GM21423 (cell line): Measurements from ENCODE around the gene MICAL2.

ENCODE experiments used
- ATAC-seq: cut with Tn5 transposase; IDR thresholded peaks from one replicate; pipeline ENCODE4 v1.9.1; 2021; ENCODE audit warnings: mild to moderate bottlenecking, moderate library complexity; ENCODE audit not compliant: unreplicated experiment

MICAL2 gene

DNA sequence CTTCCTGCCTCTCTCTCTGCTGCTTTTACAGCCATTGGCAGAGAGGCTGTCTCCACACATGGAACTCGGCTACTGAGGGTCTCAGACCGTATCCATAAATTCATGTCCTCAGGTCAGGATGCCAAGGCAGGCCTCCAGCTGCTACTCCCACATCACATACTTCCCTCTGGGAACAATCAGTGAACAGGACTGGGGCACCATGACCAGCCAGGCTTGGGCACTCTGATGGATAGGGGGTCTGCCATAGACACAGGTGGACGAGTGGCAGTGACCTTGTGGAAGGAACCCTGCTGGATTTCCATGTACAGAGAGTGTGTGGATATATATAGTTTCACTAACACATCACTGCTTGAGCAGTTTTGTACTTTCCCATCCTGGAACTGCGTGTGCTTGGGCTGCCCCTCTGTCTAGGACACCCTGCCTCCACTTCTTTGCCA is 169.3 kb downstream of the MICAL2 start:
- no peak for ATAC-seq

DNA sequence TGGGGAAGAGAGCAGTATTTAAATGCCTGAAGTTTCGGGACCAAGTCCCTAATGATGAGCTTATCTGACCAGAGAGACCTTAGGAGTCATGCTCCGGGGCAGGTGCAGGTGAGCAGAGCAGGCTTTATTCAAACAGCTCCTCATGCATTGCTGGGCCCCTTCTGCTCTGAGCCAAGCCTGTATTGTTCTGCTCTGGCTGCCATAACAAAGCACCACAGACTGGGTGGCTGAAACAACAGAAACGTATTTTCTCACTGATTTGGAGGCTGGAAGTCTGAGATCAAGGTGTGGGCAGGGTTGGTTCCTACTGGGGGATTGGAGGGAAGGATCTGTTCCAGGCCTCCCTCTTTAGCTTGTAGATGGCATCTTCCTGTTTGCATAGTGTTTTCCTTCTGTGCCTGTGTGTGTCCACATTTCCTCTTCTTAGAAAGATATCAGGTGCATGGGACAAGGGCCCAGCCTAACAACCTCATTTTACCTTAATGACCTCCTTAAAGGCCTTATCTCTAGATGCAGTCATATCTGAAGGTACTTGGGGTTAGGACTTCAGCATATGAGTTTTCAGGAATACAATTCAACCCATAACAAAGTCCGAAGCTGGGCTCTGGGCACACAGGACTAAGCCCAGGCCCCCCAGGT is 169.9 kb downstream of the MICAL2 start:
- no peak for ATAC-seq

DNA sequence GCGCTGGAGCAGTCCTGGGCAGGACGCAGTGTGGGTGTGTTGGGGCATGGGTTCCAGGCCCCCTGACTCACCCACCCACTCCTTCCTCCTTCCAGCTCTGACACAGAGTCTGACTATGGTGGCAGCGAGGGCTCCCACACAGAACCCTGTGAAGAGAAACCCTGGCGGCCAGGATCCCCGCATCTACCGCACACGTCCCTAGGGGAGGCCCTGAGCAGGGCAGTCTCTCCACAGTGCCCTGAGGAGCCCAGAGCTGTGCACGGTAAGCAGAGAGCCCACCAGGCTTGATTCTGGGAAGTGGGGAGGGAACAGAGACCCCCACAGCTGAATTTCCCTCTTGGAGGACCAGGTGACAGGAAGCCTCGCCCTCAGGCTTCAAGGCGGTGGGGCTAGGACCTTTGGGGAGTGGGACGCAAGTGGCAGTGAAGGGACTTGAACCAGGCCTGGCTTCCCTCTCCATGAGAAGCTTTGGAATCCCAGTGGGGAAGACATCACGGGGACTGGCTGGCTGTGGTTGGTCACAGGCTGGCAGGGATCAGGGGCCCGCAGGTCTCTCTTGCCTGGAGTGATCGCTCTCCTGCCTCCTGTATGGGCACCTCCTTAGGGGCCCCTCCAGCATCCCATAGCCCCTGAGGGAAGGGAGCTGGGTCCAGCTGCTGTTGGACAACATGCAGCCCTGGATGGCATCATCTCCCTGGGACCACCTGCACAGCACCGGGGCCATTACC is 170.6 kb downstream of the MICAL2 start:
- no peak for ATAC-seq

DNA sequence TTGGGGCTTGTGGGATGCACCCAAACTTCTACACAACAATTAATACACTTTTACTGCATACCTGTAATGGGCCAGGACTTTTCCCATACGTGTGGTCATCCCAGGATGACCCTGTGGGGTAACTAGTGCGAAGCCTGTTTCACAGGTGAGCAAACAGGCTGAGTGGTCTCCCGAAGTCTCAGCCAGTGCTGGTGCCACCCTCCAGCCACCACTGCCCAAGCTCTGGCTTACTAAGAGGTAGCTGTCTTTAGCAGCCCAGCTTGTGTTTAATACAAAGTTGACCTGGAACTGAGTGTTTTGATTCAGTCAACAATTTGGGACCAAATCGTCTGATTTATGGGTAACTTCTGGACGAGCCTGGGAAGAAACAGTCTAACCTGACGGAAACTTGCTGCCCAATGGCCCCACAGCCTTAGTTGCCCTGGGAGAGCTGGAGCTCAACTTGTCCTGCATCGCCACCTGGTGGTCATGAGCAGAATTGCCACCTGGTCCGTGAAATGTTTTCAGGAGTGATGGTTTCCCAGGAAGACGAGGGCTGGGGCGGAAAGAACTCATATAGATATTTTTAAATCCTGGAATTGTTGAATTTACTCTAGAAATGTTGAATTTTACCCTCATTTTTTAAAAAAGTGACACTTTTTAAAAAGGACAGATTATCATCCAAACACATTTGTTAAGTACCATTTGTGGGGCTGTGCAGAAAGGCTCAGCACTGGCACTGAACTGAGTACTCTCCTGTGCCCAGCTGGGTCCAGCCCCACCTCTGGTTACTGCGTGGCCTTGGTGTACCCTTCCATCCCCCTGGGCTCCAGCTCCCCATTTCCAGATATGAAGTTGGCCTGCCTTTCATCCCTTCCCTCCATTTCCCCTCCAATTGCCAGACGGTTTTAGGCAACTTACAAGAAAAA is 171.4 kb downstream of the MICAL2 start:
- ATAC-seq, result no peak

DNA sequence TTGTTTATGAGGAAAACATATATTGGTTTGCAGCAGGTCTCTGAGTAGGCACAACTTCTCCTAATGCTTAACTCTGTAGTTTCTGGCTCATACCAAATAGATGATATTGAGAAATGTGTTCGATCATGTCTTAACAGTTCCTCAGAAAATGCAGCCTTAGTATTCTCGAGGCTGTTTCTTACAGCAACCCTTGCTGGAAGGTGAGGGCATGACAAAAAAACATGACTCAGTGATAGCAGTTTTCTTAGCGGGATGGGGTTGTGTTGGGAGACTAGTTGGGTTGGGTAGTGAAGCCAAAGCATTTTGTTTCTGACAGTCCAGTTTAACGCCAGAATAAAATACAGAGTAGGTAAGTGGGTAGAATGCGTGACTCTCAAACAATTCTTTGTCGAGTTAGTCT is 172.3 kb downstream of the MICAL2 start:
- ATAC-seq, result no peak

DNA sequence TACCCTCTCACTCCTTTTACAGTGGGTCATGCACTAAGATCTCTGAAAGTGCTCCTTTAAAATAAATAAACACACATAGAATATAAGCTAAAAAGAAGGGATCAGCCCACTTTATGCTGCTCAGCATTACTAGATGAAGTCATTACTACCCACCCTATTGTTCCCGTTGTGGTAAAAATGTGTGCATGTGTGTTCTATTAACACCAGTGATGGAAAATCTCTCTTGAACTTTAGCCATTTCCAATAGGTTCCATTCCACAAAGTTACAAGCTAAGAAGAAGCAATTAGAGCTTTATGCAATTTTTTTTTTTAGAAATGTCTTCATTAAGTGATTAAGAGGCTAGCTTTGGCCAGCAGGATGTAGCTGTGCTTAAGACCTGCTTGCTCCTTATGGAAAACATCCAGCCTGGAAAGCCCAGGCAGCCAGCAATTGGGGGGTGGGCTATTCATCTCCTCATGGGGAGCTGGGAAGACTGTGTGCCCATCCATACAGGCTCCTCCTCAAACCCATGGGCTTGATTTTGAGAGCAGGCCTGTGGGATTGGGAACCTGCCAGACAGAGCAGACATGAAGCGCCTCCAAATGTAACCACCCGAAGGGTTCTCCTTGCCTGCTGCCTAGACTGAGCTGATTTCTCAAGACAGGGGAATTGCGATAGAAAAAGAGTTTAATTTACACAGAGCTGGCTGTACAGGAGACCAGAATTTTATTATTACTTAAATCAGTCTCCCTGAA is 174.1 kb downstream of the MICAL2 start:
- no peak for ATAC-seq

DNA sequence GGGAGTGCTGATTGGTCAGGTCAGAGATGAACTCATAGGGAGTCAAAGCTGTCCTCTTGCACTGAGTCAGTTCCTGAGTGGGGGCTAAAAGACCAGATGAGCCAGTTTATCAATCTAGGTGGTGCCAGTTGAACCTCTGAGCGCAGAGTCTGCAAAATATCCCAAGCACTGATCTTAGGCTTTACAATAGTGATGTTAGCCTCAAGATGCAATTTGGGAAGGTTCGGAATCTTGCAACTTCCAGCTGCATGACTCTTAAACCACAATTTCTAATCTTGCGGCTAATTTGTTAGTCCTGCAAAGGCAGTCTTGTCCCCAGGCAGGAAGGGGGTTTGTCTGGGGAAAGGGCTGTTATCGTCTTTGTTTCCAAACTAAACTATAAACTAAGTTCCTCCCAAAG is 174.7 kb downstream of the MICAL2 start:
- ATAC-seq, result no peak

DNA sequence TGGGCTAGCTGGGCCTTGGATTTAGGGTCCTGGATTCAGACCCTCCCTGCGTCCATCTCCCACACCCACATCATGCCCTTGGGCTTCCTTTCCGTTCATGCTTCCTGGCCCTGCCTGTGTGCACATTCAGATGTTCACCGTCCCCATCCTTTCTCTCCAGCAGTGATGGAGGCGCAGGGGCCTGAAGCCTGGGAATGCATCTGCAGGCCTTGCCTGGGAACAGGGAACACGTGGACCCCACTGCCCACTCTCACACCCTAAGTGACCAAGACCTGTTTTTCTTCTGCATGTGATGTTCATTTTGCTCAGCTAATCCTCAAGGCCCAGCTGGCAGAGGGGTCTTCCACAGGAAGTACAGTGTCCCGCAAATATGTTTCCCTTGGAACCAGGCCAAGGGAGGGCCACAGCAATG is 175.4 kb downstream of the MICAL2 start:
- no peak for ATAC-seq

DNA sequence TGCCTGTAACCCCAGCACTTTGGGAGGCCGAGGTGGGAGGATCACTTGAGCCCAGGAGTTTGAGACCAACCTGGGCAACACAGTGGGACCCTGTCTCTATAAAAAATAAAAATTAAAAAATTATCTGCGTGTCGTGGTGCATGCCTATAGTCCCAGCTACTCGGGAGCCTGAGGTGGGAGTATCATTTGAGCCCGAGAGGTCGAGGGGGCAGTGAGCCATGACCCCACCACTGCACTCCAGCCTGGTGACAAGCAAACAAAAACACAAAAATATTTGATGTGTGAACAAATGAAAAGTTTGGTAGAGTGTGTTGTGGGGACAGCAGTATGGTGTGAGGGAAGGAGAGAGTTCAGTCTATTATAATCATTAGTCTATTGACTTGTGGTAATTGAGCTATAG is 176.2 kb downstream of the MICAL2 start:
- no peak for ATAC-seq

DNA sequence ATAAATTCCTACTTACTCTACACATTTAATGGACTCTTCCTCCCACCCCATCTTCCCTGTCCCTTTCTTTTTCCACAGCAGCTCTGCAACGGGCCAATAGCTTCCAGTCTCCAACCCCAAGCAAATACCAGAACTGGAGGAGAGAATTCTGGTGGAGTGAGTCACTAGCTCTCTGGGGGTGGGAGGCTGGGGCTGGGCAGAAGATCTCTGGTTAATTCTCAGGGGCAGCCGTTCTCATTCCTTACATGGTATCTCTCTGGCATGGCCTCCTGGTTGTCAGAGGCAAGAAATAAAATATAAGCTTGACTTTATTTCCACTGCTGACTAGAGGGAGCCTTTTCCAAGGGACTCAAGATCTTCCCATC is 176.6 kb downstream of the MICAL2 start:
- no peak for ATAC-seq

DNA sequence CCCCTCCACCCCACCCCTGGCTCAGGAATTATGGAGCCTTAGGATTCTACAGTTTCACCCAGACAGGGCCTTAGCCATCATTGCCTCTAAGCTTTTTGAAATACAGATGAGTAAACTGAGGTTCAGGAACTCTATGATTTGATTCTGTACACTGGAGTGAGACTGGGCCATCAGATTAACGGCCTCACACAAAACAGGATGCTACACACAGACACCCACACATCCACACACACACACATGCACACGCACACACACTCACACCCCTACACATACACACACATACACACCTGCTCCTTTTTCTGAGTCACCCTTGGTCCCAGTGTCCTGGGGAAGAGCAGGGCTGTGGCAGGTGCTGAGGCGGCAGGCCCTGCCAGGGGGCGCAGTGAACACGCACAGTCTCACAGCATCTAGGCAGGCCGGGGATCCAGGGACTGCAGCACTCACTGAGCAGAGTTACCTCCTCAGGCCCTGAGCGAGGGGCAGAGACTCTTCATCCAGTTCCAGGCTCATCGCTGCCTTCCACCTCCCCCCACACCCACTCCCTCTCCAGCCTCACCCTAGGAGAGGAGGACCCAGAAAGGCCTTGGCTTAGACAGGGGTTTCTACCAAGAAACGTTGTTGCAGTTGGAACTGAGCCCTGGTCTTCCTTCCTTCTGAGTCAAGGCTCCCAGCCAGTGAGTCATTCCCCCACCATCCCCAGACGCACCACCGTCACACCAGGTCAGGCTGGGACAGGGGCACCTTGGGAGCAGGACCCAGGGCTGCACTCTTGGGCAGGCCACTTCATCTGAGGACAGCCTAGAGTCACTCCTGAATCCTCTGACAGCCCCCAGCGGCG is 177.2 kb downstream of the MICAL2 start:
- no peak for ATAC-seq

DNA sequence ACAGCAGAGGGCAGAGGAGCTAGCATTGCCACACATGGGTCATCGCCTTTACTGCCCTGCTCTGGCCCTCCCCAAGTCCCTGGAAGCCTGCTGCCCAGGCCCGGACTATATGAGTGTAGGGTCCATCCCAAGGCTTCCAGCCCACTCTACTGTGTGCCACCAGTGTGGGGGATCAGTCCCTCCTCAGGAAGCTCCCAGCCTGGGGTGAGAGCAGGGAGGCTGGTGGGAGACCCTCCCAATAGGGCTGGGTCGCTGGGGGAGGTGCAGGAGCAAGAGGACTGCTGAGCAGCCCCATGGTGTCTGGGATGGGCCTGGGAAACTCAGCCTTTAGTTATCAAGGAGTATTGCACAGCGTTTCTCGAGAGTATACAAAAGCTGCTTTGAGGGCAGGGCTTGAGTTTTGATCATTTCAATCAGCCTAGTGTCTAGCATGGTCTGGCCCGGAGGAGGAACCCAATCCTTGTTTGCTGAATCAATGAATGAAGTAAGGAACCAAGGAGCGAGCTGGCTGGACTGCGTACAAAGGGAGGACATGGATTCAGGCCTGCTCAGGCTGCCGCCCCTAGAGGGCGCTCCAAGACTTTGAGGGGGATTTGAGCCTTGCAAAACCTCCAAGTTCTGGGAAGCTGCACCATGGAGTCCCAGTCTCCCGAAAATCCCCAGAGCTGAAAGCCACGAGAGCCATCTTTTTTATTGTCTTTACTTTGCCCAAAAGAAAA is 178.0 kb downstream of the MICAL2 start:
- ATAC-seq, result no peak

DNA sequence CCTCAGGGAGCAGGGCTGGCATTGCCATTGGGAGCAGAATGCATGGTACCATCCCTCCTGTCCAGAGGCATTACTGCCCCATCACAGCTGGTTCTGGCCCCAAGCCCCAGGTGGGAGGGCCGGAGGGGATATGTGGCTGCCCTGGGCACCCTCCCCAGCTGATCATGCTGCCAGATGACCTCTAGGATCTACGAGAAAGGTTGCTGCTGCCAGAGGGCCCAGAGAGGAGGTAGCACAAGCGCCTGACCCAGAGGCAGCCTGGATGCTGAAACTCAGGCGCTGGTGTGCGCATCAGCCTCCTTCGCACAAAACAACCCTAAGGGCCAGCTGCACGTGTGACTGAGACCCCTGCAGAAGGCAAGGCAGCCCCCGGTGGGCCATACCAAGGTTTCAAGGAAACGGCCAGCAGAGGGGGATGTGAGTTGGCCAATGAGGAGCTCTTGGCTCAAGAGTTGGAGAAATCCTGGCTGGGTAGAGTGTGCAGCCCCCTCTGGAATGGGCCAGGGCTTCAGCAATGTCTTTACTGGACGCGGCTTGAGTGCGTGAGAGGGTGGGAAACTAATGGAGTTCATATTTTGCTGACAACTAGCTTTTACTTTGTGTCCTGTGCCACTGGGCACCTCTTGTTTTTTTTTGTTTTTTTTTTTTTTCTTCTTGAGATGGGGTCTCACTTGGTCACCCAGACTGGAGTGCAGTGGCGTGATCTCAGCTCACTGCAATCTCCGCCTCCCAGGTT is 178.7 kb downstream of the MICAL2 start:
- ATAC-seq, result no peak

DNA sequence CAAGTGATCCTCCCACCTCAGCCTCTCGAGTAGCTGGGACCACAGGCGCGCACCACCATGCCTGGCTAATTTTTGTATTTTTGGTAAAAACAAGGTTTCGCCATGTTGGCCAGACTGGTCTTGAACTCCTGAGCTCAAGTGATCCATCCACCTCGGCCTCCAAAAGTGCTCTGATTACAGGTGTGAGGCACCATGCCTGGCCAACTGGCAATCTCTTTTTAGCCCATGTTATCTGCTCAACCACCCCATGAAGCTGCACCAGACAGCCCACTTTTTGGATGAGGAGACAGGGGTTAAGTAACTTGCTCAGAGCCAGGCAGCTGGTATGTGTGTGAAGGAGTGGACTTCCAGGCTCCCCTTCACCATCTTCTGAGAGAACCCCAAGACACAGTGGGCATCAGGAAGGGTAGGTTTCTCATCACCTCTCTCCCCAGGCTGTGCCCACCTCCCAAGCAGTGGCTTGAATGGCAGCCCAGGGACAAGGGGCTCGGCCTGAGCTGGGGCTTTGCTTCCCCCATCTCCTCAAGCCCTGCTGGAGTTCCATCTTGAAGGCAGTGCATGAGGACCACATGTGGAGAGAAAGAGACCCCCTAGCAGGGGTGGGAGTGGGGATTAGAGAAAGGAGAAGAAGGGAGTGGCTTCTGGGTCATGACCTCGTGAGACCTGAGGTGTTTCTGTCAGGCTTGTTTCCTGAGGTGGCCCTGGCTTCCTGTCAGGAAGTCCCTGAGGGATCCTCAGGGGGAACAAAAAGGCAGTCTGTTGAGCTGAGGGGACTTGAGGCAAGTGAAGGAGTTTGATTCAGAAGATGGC is 179.5 kb downstream of the MICAL2 start:
- ATAC-seq, result no peak

DNA sequence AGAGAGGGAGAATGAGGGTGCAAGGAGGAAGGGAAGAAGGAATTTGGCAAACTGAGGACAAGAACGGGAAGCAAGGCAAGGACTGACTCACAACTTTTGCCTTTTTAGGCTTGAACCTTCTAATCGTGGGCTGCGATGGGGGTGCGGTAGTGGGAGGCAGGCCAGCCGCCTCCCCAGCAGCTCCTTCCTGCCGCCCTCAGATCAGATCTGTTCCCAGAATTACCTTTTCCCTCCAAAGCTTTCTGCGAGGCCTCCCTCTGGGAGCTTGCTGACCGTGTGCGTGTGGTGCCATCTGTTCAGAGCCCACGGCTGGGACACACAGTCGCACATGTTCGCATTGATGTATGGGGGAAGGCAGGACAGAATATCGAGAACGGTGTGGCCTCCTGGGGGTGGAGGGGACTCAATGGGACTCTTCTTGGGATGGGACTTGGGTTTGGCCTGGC is 180.1 kb downstream of the MICAL2 start:
- no peak for ATAC-seq

DNA sequence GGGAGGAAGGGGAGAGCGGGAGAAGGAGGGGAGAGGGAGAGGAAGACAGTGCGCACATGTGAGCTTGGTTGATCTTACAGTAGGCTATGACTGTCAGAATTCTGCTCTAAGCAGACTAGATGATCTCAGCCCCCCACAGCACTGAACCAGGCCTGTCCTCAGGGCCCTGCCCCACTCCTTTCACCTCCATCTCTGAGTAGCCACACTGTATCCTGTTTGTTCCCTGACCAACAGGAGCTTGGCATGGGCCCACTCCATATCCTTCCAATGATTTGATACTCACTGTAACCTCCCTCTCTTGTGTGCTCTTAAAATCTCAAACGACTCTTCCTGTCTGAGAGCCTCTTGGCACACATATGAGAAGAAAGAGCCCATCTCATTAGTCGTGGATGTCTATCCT is 180.9 kb downstream of the MICAL2 start:
- ATAC-seq, result no peak

DNA sequence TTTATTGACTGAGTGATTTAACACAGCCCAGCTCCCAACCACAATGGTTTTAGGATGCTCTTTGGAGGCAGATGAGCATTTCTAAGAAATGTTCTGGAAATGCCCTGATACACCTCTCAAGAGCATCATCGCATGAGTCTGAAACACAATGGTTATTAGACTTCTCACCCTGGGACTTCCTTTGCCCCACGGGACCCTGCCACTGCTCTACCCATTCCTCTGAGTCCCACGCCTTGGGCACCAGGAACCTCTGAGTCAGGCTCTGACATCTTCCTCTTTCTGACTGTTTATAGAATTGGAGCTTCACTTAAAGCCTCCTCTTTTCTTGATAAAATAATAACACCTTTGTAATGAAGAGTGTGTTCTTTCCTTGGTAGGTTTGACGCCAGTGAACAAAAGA is 181.4 kb downstream of the MICAL2 start:
- ATAC-seq, result no peak

DNA sequence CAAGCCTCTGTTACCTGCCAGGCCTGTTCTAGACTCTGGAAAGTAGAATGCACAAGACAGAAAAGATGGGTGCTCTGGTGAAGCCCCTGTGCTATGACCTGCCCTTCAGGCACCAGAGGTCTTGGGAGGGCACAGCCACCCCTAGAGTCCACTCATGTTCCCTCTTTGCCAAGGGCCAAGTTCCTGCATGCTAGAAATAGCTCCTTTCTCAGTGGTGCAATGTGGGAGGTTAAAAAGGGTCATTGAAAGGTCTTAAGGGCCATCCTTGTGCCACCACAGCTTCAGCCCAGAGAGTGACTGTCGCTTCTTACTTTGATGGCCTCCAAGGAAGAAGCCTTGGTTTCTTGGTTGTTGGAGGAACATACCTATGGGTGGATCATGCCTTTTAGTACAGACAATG is 182.4 kb downstream of the MICAL2 start:
- ATAC-seq, result no peak
